ENCODE measurements around the gene MTFMT.
"Not testable (repeated sequence)": the region's sequence is repeated elsewhere in the genome, so short reads cannot be mapped to it uniquely, and the experiment has no call there.

Gene MTFMT

GRCh38 chr15:65026756-65027155 is 2.7 kb downstream of the MTFMT start:
- ChIA-PET CTCF (no interaction called here), POLR2A (no interaction called here)
- DNase-seq (ENCODE audit: extremely low spot score): no peak
- TF ChIP-seq L3MBTL2 (conservative IDR thresholded peaks at IDR 0.05) (no peak), FOXM1 (IDR thresholded peaks at IDR 0.05; ENCODE audit: borderline replicate concordance) (no peak)

- ChIA-PET CTCF (no interaction called here), POLR2A (no interaction called here)
- no peak for TF ChIP-seq ARNT (IDR thresholded peaks at IDR 0.05)
- TF ChIP-seq ZNF384 (IDR thresholded peaks at IDR 0.05): no peak
- TF ChIP-seq CTBP1 (IDR thresholded peaks at IDR 0.05; ENCODE audit: borderline replicate concordance): no peak
- no peak for TF ChIP-seq FOXA1 (IDR thresholded peaks at IDR 0.05)
- no peak for TF ChIP-seq FOXM1 (IDR thresholded peaks at IDR 0.05; ENCODE audit: borderline replicate concordance)
- TF ChIP-seq HDGF (IDR thresholded peaks at IDR 0.05; ENCODE audit: borderline replicate concordance): no peak
- TF ChIP-seq SUZ12 (IDR thresholded peaks at IDR 0.05): no peak
- no peak for TF ChIP-seq PKNOX1 (IDR thresholded peaks at IDR 0.05)
- TF ChIP-seq L3MBTL2 (conservative IDR thresholded peaks at IDR 0.05): no peak
- no peak for DNase-seq (ENCODE audit: extremely low spot score)
These were observed 8.0 kb downstream of the MTFMT start for GRCh38 chr15:65021488-65021887.

GRCh38 chr15:65020419-65020818 is 9.0 kb downstream of the MTFMT start:
- no peak for DNase-seq (ENCODE audit: extremely low spot score)
- ChIA-PET CTCF (interaction anchor here (0.7 kb wide), 1 partner anchor 35 kb away, joined by 5 read pairs; no protein-coding TSS in a partner anchor), POLR2A (no interaction called here)
- no peak for TF ChIP-seq ARNT (IDR thresholded peaks at IDR 0.05)

GRCh38 chr15:65011198-65011597 is 18.2 kb downstream of the MTFMT start:
- POLR2A ChIA-PET; CTCF ChIA-PET; DNase-seq (ENCODE audit: extremely low spot score): not testable (repeated sequence)

GRCh38 chr15:65008983-65009382 is 20.5 kb downstream of the MTFMT start:
- DNase-seq (ENCODE audit: extremely low spot score): no peak
- POLR2A ChIA-PET: interaction anchor here (1.0 to 1.2 kb wide), 2 partner anchors 19 to 29 kb away, joined by 3 to 5 read pairs; partner anchors contain the start of gene SPG21
- TF ChIP-seq ELF4 (IDR thresholded peaks at IDR 0.05) (no peak), ZNF384 (IDR thresholded peaks at IDR 0.05) (no peak), PKNOX1 (IDR thresholded peaks at IDR 0.05) (no peak), SP1 (IDR thresholded peaks at IDR 0.05) (no peak), FOXA1 (IDR thresholded peaks at IDR 0.05) (no peak), HDGF (IDR thresholded peaks at IDR 0.05; ENCODE audit: borderline replicate concordance) (no peak), LEF1 (IDR thresholded peaks at IDR 0.05; ENCODE audit: borderline replicate concordance) (no peak), TARDBP (IDR thresholded peaks at IDR 0.05) (no peak), CTBP1 (IDR thresholded peaks at IDR 0.05; ENCODE audit: borderline replicate concordance) (no peak), L3MBTL2 (conservative IDR thresholded peaks at IDR 0.05) (no peak), FOXM1 (IDR thresholded peaks at IDR 0.05; ENCODE audit: borderline replicate concordance) (no peak), NFRKB (IDR thresholded peaks at IDR 0.05) (no peak)
- CTCF ChIA-PET: interaction anchor here (0.6 to 1.2 kb wide), 3 partner anchors 13 to 513 kb away, joined by 3 to 6 read pairs (median 3); no protein-coding TSS in a partner anchor

- ChIA-PET POLR2A (no interaction called here), CTCF (no interaction called here)
- no peak for DNase-seq (ENCODE audit: extremely low spot score)
- TF ChIP-seq PKNOX1 (IDR thresholded peaks at IDR 0.05) (no peak), FOXM1 (IDR thresholded peaks at IDR 0.05; ENCODE audit: borderline replicate concordance) (no peak), L3MBTL2 (conservative IDR thresholded peaks at IDR 0.05) (no peak), ZNF384 (IDR thresholded peaks at IDR 0.05) (no peak), ELF4 (IDR thresholded peaks at IDR 0.05) (no peak), SUZ12 (IDR thresholded peaks at IDR 0.05) (no peak), HDGF (IDR thresholded peaks at IDR 0.05; ENCODE audit: borderline replicate concordance) (no peak), BHLHE40 (IDR thresholded peaks at IDR 0.05; ENCODE audit: borderline replicate concordance) (no peak), TARDBP (IDR thresholded peaks at IDR 0.05) (no peak), FOXA1 (IDR thresholded peaks at IDR 0.05) (no peak), FOXK2 (IDR thresholded peaks at IDR 0.05) (no peak), CTBP1 (IDR thresholded peaks at IDR 0.05; ENCODE audit: borderline replicate concordance) (no peak), LEF1 (IDR thresholded peaks at IDR 0.05; ENCODE audit: borderline replicate concordance) (no peak), SP1 (IDR thresholded peaks at IDR 0.05) (no peak), ARNT (IDR thresholded peaks at IDR 0.05) (no peak), NFRKB (IDR thresholded peaks at IDR 0.05) (no peak)
These were observed 22.6 kb downstream of the MTFMT start for GRCh38 chr15:65006876-65007275.

GRCh38 chr15:65004993-65005392 is 24.4 kb downstream of the MTFMT start:
- TF ChIP-seq LEF1 (IDR thresholded peaks at IDR 0.05; ENCODE audit: borderline replicate concordance): no peak
- TF ChIP-seq NFRKB (IDR thresholded peaks at IDR 0.05): no peak
- TF ChIP-seq FOXM1 (IDR thresholded peaks at IDR 0.05; ENCODE audit: borderline replicate concordance): no peak
- no peak for DNase-seq (ENCODE audit: extremely low spot score)
- POLR2A ChIA-PET: no interaction called here
- CTCF ChIA-PET: interaction anchor here (0.6 kb wide), 1 partner anchor 186 kb away, joined by 3 read pairs; no protein-coding TSS in a partner anchor

Data from HEK293T (cell line).